K562 (cell line): ENCODE measurements around the gene AVPR1A. TPM values are rescaled to one million over a fixed set of nuclear protein-coding genes. Genes with fewer than 3 reads are reported as not detected.

Experiments
- ATAC-seq: fragments of 200-7000 bp; cut with Tn5 transposase; 3 replicates; pipeline ENCODE4 v1.9.1; 2020; ENCODE audit warnings: moderate library complexity
- BruUV-seq: library from RNA; stranded (reverse); fragments of 400-500 nt; replicated peaks from 2 replicates; lab custom pipeline; 2021; lab: Mats Ljungman, UMichigan
- CTCF ChIA-PET: fragments of 300-600 bp; formaldehyde crosslinking; extraction: SDS; loops from one replicate; lab custom pipeline; 2021; ENCODE audit warnings: low intra/inter-chr PET ratio; lab: Yijun Ruan, JAX
- POLR2A ChIA-PET: fragments of 300-600, 350-650 bp; sonication (Branson Sonifier 250); formaldehyde crosslinking; extraction: SDS; loops from one replicate; lab custom pipeline; 2021; ENCODE audit warnings: antibody characterized with exemption, inconsistent platforms; lab: Yijun Ruan, JAX
- DNase-seq, 4 experiments: peaks; one replicate each; pipeline versions ENCODE4 v3.0.0 to v3.0.0-alpha.2; 2011 to 2018; ENCODE audit warnings: low spot score in 3 of 4, mixed read lengths in 3 of 4; ENCODE audit errors: extremely low read depth in 1 of 4
- FAIRE-seq: peaks from 2 replicates; lab custom pipeline; 2011; peaks lifted over from hg19 to GRCh38; lab: Jason Lieb, UNC
- H2AFZ ChIP-seq: 2 replicates; pipeline ENCODE4 v1.6.0; 2011; ENCODE audit warnings: low read depth, low read length, control low read depth, inconsistent platforms
- H3K27ac ChIP-seq: fragments of 200-600 bp; 3 replicates; pipeline ENCODE4 v1.8.0; 2011; ENCODE audit warnings: low read depth, mild to moderate bottlenecking, control low read depth, inconsistent platforms, low read length, moderate library complexity, mixed read lengths; ENCODE audit errors: extremely low read depth
- H3K27me3 ChIP-seq, 2 experiments: fragments of 300-600 bp in 1 of 2; 2 replicates in 1 of 2; 3 replicates in 1 of 2; pipeline versions ENCODE4 v1.6.0 to v1.8.0; 2011; ENCODE audit warnings: inconsistent platforms in 2 of 2, low read length in 2 of 2, mild to moderate bottlenecking in 1 of 2, mixed read lengths in 1 of 2, moderate library complexity in 1 of 2; ENCODE audit not compliant: control insufficient read depth in 2 of 2, insufficient read depth in 2 of 2
- H3K36me3 ChIP-seq: fragments of 300-600 bp; 3 replicates; pipeline ENCODE4 v1.8.0; 2011; ENCODE audit warnings: mild to moderate bottlenecking, low read length, inconsistent platforms; ENCODE audit not compliant: control insufficient read depth, insufficient read depth
- H3K4me1 ChIP-seq, 2 experiments: fragments of 200-600 bp in 1 of 2; replicated peaks in 1 of 2; 2 replicates in 1 of 2; 3 replicates in 1 of 2; pipeline versions ENCODE4 v1.5.1 to v1.8.0; 2011; ENCODE audit warnings: inconsistent platforms in 2 of 2, low read length in 2 of 2, mild to moderate bottlenecking in 1 of 2, mixed read lengths in 1 of 2, moderate library complexity in 1 of 2; ENCODE audit not compliant: control insufficient read depth in 2 of 2, insufficient read depth in 2 of 2
- H3K4me2 ChIP-seq: 2 replicates; pipeline ENCODE4 v1.6.1; 2011; ENCODE audit warnings: low read length, control low read depth, inconsistent platforms, mixed read lengths; ENCODE audit not compliant: insufficient read depth
- H3K4me3 ChIP-seq: fragments of 200-600 bp; sonication (generic), shearing (Covaris generic); 2 replicates; pipeline ENCODE4 v1.5.1; 2016; ENCODE audit warnings: control low read depth, inconsistent platforms
- H3K79me2 ChIP-seq: fragments of 200-600 bp; 3 replicates; pipeline ENCODE4 v1.8.0; 2011; ENCODE audit warnings: low read length, inconsistent platforms; ENCODE audit not compliant: control insufficient read depth, insufficient read depth
- H3K9ac ChIP-seq, 2 experiments: 2 replicates each; pipeline versions ENCODE4 v1.6.0 to v1.6.1; 2011; ENCODE audit warnings: low read depth in 2 of 2, low read length in 2 of 2, control low read depth in 1 of 2, inconsistent platforms in 1 of 2, mild to moderate bottlenecking in 1 of 2, mixed read lengths in 1 of 2; ENCODE audit not compliant: insufficient read depth in 1 of 2
- H3K9me1 ChIP-seq: one replicate; pipeline ENCODE4 v1.6.0; 2011; ENCODE audit warnings: inconsistent platforms, mild to moderate bottlenecking, low read length, moderate library complexity; ENCODE audit not compliant: control insufficient read depth, insufficient read depth
- H3K9me3 ChIP-seq: replicated peaks from 2 replicates; pipeline ENCODE4 v1.5.1; 2011; ENCODE audit warnings: low read depth, low read length, inconsistent platforms; ENCODE audit not compliant: control insufficient read depth, insufficient read depth
- H4K20me1 ChIP-seq: replicated peaks from 2 replicates; pipeline ENCODE4 v1.6.1; 2011; ENCODE audit warnings: low read length, inconsistent platforms, mixed read lengths; ENCODE audit not compliant: control insufficient read depth, insufficient read depth
- BRD9 ChIP-seq: fragments of 450-650 bp; IDR thresholded peaks from 2 replicates; pipeline ENCODE4 v1.6.1; 2018; ENCODE audit warnings: low read depth; ENCODE audit not compliant: partially characterized antibody
- CCAR2 ChIP-seq: fragments of 200-400 bp; formaldehyde crosslinking; IDR thresholded peaks from 2 replicates; pipeline ENCODE4 v1.6.1; 2017; ENCODE audit warnings: mild to moderate bottlenecking, low read depth, low read length
- FOS ChIP-seq: IDR thresholded peaks from 3 replicates; pipeline ENCODE4 v1.6.1; 2011; ENCODE audit not compliant: insufficient read length; ENCODE audit errors: extremely low read depth
- FOXK1 ChIP-seq: sonication (generic); formaldehyde crosslinking; IDR thresholded peaks from 2 replicates; pipeline ENCODE4 v1.8.0; 2022; ENCODE audit warnings: missing genetic modification reagents, mild to moderate bottlenecking, borderline replicate concordance
- HDGF ChIP-seq: fragments of 450-650 bp; IDR thresholded peaks from 2 replicates; pipeline ENCODE4 v1.6.1; 2016
- SRSF1 ChIP-seq: fragments of 200-400 bp; formaldehyde crosslinking; IDR thresholded peaks from 2 replicates; pipeline ENCODE4 v1.6.1; 2017; ENCODE audit warnings: mild to moderate bottlenecking, low read depth, low read length, moderate library complexity
- ZC3H8 ChIP-seq: fragments of 450-650 bp; IDR thresholded peaks from 2 replicates; pipeline ENCODE4 v1.6.1; 2017
- WGBS: fragments of 100-300 bp; shearing (Covaris generic); methylation state at CpG from one replicate; pipeline ENCODE4 v1.1.6; 2016; ENCODE audit warnings: low coverage, mixed read lengths; ENCODE audit not compliant: insufficient coverage; ENCODE audit errors: missing lambda C conversion rate; 5-methylcytosine and 5-hydroxymethylcytosine counted together
- in situ Hi-C: fragments of 300-500 bp; cut with MboI; formaldehyde crosslinking; loops from 4 replicates; pipeline ENCODE4 v1.15.0; 2018; ENCODE audit warnings: inconsistent platforms, mixed read lengths
- intact Hi-C: fragments of 100-400 bp; cut with micrococcal nuclease; formaldehyde crosslinking; loops from 2 replicates; pipeline ENCODE4 v1.14.2; 2022
- polyA plus RNA-seq, 8 experiments: library from polyadenylated mRNA; depleted of rRNA in 4 of 8; stranded (reverse) in 5 of 8; unstranded in 3 of 8; fragments of >200 nt; fragmentation: Nextera tagmentation in 2 of 8; fragmentation: Illumina TruSeq in 1 of 8; extraction: Ambion mirVana in 2 of 8; extraction: Trizol in 1 of 8; gene quantifications; 2 replicates each; pipeline versions ENCODE4 v1.2.1 to v1.2.3, GENCODE V29; 2011 to 2014; ENCODE audit warnings: inconsistent platforms in 1 of 8, missing spikeins in 1 of 8
- total RNA-seq, 7 experiments: library from RNA; depleted of rRNA in 6 of 7; stranded (reverse); fragments of >200 nt in 6 of 7; fragmentation: Illumina TruSeq in 2 of 7; extraction: Trizol in 2 of 7; gene quantifications; 2 replicates each; pipeline versions ENCODE4 v1.2.1 to v1.2.3, GENCODE V29; 2011 to 2021; ENCODE audit warnings: low replicate concordance in 1 of 7
- TF ChIP-seq, protein P1 (sequence below): fragments of 450-650 bp; formaldehyde crosslinking; IDR thresholded peaks from 2 replicates; pipeline ENCODE4 v1.4.0; 2020; ENCODE audit warnings: mild to moderate bottlenecking, mixed read lengths
- TF ChIP-seq, protein P2 (sequence below), 2 experiments: fragments of 450-650 bp; IDR thresholded peaks; 2 replicates each; pipeline ENCODE4 v1.6.1; 2016; ENCODE audit warnings: mild to moderate bottlenecking in 2 of 2, borderline replicate concordance in 1 of 2, low read depth in 1 of 2, moderate library complexity in 1 of 2
- TF ChIP-seq, protein P3 (sequence below): fragments of 450-650 bp; IDR thresholded peaks from 2 replicates; pipeline ENCODE4 v1.6.1; 2016; ENCODE audit warnings: mild to moderate bottlenecking

AVPR1A gene
- total and polyA plus RNA-seq, 9 of the 15 experiments (the other 6 are each of a cell fraction or from before 2014, with no cell fraction given), result under 0.01 to 0.04 (median 0.03) TPM; not detected in 3

DNA sequence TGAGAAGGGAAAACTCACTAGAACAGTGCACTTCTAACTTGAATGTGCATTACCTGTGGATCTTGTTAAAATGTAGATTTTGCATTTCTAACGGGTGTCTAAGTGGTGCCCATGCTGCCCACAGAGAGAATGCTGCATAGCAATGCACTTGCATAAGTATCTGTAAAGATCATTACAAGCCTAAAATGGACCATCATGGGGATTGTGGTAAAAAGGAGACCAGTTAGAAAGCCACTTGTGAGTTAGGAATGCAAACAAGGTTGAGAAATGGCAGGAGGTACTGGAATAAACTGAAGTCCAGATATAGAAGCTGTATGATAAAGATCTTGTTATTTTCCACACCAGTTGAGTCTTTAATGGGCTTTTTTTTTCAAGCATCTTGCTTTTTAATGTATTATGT, 18.8 kb downstream of the AVPR1A start:
- Histone ChIP-seq H3K4me1 (no peaks in the 10 kb centered on the region; a peak in 1 of 5 replicates), H3K9me1 (no peaks in the 10 kb centered on the region), H3K4me2 (no peak overlapping the region), H3K9ac (no peak overlapping the region), H2AFZ (no peak overlapping the region), H4K20me1 (no peaks in the 10 kb centered on the region), H3K79me2 (no peaks in the 10 kb centered on the region), H3K27me3 (no peaks in the 10 kb centered on the region), H3K9me3 (no peaks in the 10 kb centered on the region), H3K36me3 (no peaks in the 10 kb centered on the region), H3K27ac (no peak overlapping the region), H3K4me3 (no peak overlapping the region)
- FAIRE-seq (no peak), DNase-seq (no peak), ATAC-seq (no peak)
- POLR2A ChIA-PET, result no interaction called here
- CTCF ChIA-PET, result no interaction called here
- 9% methylated on average over 1 of the region's 1 CpG for WGBS
- in situ Hi-C loops, result no loop called here
- intact Hi-C loops, result no loop called here
- no TSS peak for BruUV-seq
- TF ChIP-seq FOS, result no peak
- TF ChIP-seq, protein P1, sequence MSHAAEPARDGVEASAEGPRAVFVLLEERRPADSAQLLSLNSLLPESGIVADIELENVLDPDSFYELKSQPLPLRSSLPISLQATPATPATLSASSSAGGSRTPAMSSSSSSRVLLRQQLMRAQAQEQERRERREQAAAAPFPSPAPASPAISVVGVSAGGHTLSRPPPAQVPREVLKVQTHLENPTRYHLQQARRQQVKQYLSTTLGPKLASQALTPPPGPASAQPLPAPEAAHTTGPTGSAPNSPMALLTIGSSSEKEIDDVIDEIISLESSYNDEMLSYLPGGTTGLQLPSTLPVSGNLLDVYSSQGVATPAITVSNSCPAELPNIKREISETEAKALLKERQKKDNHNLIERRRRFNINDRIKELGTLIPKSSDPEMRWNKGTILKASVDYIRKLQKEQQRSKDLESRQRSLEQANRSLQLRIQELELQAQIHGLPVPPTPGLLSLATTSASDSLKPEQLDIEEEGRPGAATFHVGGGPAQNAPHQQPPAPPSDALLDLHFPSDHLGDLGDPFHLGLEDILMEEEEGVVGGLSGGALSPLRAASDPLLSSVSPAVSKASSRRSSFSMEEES, result no peak
- TF ChIP-seq HDGF, result no peak
- TF ChIP-seq, protein P2, sequence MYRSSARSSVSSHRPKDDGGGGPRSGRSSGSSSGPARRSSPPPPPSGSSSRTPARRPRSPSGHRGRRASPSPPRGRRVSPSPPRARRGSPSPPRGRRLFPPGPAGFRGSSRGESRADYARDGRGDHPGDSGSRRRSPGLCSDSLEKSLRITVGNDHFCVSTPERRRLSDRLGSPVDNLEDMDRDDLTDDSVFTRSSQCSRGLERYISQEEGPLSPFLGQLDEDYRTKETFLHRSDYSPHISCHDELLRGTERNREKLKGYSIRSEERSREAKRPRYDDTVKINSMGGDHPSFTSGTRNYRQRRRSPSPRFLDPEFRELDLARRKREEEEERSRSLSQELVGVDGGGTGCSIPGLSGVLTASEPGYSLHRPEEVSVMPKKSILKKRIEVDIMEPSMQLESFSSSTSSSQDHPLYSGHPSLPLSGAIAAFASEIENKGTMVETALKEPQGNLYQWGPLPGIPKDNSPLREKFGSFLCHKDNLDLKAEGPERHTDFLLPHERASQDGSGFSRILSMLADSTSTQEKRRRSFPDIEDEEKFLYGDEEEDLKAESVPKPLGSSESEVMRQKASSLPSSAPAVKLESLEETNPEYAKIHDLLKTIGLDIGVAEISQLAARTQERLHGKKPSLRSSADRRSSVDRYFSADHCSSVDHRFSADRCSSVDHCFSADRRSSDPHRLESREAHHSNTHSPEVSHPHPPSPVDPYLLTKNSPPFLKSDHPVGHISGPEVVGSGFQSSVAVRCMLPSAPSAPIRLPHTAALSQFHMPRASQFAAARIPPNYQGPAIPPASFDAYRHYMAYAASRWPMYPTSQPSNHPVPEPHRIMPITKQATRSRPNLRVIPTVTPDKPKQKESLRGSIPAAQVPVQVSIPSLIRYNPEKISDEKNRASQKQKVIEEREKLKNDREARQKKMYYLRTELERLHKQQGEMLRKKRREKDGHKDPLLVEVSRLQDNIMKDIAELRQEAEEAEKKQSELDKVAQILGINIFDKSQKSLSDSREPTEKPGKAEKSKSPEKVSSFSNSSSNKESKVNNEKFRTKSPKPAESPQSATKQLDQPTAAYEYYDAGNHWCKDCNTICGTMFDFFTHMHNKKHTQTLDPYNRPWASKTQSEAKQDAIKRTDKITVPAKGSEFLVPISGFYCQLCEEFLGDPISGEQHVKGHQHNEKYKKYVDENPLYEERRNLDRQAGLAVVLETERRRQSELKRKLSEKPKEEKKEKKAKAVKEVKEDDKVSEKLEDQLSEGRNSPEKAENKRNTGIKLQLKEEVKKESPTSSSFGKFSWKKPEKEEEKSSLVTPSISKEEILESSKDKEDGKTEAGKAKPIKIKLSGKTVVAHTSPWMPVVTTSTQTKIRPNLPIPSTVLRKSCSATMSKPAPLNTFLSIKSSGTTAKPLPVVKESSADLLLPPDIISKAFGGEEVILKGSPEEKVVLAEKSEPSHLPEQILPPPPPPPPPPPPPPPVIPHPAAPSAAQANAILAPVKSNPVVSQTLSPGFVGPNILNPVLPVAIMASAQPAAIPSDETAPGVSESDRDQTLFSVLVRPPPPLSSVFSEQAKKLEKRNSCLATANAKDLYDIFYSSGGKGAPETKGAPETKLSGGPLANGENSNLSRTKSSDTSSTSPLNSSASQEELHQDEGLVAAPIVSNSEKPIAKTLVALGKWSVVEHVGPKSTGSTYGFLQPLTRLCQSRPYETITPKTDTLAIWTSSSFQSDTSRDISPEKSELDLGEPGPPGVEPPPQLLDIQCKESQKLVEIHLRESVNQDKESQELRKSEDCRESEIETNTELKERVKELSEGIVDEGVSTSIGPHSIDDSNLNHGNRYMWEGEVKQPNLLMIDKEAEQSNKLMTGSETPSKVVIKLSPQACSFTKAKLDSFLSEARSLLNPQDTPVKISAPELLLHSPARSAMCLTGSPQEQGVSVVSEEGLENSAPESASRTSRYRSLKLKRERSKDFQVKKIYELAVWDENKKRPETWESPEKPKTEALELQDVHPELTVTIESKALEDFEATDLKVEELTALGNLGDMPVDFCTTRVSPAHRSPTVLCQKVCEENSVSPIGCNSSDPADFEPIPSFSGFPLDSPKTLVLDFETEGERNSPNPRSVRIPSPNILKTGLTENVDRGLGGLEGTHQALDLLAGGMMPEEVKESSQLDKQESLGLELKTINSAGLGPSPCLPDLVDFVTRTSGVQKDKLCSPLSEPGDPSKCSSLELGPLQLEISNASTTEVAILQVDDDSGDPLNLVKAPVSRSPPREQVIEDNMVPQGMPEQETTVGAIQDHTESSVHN (IDR thresholded peaks at IDR 0.05; ENCODE audit: borderline replicate concordance in 1 of 2, low read depth in 1 of 2), result no peak
- no peak for TF ChIP-seq ZC3H8
- no peak for TF ChIP-seq FOXK1
- TF ChIP-seq CCAR2, result no peak
- TF ChIP-seq BRD9, result no peak
- TF ChIP-seq, protein P3, sequence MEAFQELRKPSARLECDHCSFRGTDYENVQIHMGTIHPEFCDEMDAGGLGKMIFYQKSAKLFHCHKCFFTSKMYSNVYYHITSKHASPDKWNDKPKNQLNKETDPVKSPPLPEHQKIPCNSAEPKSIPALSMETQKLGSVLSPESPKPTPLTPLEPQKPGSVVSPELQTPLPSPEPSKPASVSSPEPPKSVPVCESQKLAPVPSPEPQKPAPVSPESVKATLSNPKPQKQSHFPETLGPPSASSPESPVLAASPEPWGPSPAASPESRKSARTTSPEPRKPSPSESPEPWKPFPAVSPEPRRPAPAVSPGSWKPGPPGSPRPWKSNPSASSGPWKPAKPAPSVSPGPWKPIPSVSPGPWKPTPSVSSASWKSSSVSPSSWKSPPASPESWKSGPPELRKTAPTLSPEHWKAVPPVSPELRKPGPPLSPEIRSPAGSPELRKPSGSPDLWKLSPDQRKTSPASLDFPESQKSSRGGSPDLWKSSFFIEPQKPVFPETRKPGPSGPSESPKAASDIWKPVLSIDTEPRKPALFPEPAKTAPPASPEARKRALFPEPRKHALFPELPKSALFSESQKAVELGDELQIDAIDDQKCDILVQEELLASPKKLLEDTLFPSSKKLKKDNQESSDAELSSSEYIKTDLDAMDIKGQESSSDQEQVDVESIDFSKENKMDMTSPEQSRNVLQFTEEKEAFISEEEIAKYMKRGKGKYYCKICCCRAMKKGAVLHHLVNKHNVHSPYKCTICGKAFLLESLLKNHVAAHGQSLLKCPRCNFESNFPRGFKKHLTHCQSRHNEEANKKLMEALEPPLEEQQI, result no peak
- no peak for TF ChIP-seq SRSF1
